Suprapubic skin (tissue), 4 donors: Measurements from ENCODE around the gene SATB2.

ENCODE experiments used
- CTCF ChIP-seq, 2 donors: fragments of 200-600 bp in 1 of 2; fragments of 450-650 bp in 1 of 2; sonication (generic) in 1 of 2; IDR thresholded peaks; one replicate each; pipeline ENCODE4 v1.5.1; 2016 to 2019; ENCODE audit warnings: antibody characterized with exemption in 2 of 2, mild to moderate bottlenecking in 1 of 2, moderate library complexity in 1 of 2
- POLR2A ChIP-seq, 2 donors: fragments of 450-650 bp; IDR thresholded peaks; one replicate each; pipeline ENCODE4 v1.6.1; 2017; ENCODE audit warnings: antibody characterized with exemption in 2 of 2, mild to moderate bottlenecking in 2 of 2, moderate library complexity in 2 of 2
- POLR2AphosphoS5 ChIP-seq, 3 donors: sonication (generic); formaldehyde crosslinking; IDR thresholded peaks; one replicate each; pipeline ENCODE4 v1.6.1; 2017; ENCODE audit warnings: antibody characterized with exemption in 3 of 3

GRCh38 chr2:199414001-199414400, 43.7 kb downstream of the SATB2 start:
- no peak for TF ChIP-seq CTCF (IDR thresholded peaks at IDR 0.05)
- no peak for TF ChIP-seq POLR2AphosphoS5 (IDR thresholded peaks at IDR 0.05)
- no peak for TF ChIP-seq POLR2A (IDR thresholded peaks at IDR 0.05)
